Measurements from ENCODE around the gene SUMO2.
A peak's percentile ranks its signal among the peaks of the same experiment; 100 is the strongest.

SUMO2 gene

GRCh38 chr17:75151930-75152329 is 30.8 kb downstream of the SUMO2 start:
- ATAC-seq, result no peak

DNA sequence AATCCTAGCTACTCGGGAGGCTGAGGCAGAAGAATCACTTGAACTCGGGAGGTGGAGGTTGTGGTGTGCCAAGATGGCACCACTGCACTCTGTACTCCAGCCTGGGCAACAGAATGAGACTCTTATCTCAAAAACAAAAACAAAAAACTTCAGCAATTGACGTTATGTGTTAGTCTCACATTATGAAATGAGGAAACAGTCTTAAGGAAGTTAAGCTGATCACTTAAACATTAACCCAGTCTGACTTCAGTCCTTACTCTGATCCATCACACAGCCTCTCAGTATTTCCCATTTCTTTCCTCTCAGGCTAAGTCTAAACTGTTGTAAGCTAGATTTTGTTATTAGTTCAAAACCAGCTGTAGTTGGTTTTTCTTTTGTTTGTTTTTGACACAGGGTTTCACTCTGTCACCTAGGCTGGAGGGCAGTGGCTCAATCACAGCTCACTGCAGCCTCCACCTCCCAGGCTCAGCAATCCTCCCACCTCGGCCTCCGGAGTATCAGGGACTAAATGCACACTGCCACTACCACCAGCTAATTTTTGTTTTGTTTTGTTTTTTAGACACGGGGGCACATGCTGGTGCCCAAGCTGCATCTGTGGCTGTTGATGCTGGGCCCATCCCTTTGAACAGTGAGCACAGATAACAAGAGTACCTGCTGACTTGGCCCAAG is 34.7 kb downstream of the SUMO2 start:
- no peak for ATAC-seq
- TF ChIP-seq BACH2 (CRISPR knock-in tag; IDR thresholded peaks at IDR 0.05; ENCODE audit: borderline replicate concordance) (no peak), TCF4 (CRISPR knock-in tag; IDR thresholded peaks at IDR 0.05; ENCODE audit: borderline replicate concordance) (no peak), GLIS3 (CRISPR knock-in tag; IDR thresholded peaks at IDR 0.05) (no peak), CREB5 (CRISPR knock-in tag; IDR thresholded peaks at IDR 0.05; ENCODE audit: low read depth) (no peak), SNAI2 (CRISPR knock-in tag; IDR thresholded peaks at IDR 0.05) (no peak), ZFP30 (CRISPR knock-in tag; IDR thresholded peaks at IDR 0.05) (no peak), CSDC2 (CRISPR knock-in tag; IDR thresholded peaks at IDR 0.05) (no peak), ESRRG (CRISPR knock-in tag; IDR thresholded peaks at IDR 0.05) (no peak), POU6F1 (CRISPR knock-in tag; IDR thresholded peaks at IDR 0.05; ENCODE audit: borderline replicate concordance, low read depth) (no peak), ISL1 (CRISPR knock-in tag; IDR thresholded peaks at IDR 0.05) (no peak), ZNF565 (CRISPR knock-in tag; conservative IDR thresholded peaks at IDR 0.05; ENCODE audit: low read depth) (no peak), PPARA (CRISPR knock-in tag; IDR thresholded peaks at IDR 0.05; ENCODE audit: borderline replicate concordance) (no peak), TSHZ2 (CRISPR knock-in tag; IDR thresholded peaks at IDR 0.05) (no peak), TOX (CRISPR knock-in tag; IDR thresholded peaks at IDR 0.05; ENCODE audit: borderline replicate concordance) (no peak), ARNTL (CRISPR knock-in tag; IDR thresholded peaks at IDR 0.05; ENCODE audit: borderline replicate concordance, low read depth) (no peak)

More at GRCh38 chr17:75151930-75152329, 30.8 kb downstream of the SUMO2 start:
- TF ChIP-seq RARB (CRISPR knock-in tag; IDR thresholded peaks at IDR 0.05), result no peak
- 0 out of 2 replicates have a peak, but pooled peaks have one; percentile 15 for TF ChIP-seq ZNF70 (CRISPR knock-in tag; IDR thresholded peaks at IDR 0.05)
- TF ChIP-seq PPARA (CRISPR knock-in tag; IDR thresholded peaks at IDR 0.05; ENCODE audit: borderline replicate concordance), result 0 out of 2 replicates have a peak, but pooled peaks have one; percentile 45
- TF ChIP-seq ZNF8 (CRISPR knock-in tag; IDR thresholded peaks at IDR 0.05), result no peak

DNA sequence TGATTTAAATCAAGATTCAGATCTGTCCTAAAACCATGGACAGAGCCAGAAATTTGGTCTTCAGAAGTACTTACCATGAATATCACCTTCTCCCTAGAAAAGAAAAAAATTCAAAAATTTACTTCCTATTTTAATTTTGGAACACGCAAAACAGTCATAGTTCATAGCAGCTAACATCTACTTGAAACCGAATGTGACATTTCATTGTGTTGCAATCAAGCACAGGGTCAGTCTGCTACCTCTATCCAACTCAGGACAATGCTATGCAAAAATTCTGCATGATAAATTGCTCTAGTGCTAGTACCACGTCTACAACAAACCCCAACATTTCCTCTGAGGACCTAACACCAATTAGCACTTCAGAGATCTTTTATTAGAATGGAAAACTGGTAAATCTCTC is 36.2 kb downstream of the SUMO2 start:
- no peak for TF ChIP-seq GLIS3 (CRISPR knock-in tag; IDR thresholded peaks at IDR 0.05)
- TF ChIP-seq ZNF565 (CRISPR knock-in tag; conservative IDR thresholded peaks at IDR 0.05; ENCODE audit: low read depth), result no peak
- TF ChIP-seq PPARA (CRISPR knock-in tag; IDR thresholded peaks at IDR 0.05; ENCODE audit: borderline replicate concordance), result no peak
- TF ChIP-seq CSRNP3 (CRISPR knock-in tag; IDR thresholded peaks at IDR 0.05), result no peak
- TF ChIP-seq CREB5 (CRISPR knock-in tag; IDR thresholded peaks at IDR 0.05; ENCODE audit: low read depth), result no peak
- TF ChIP-seq RARB (CRISPR knock-in tag; IDR thresholded peaks at IDR 0.05), result no peak
- TF ChIP-seq ZFP3 (CRISPR knock-in tag; IDR thresholded peaks at IDR 0.05), result no peak
- no peak for TF ChIP-seq ZC3H10 (CRISPR knock-in tag; IDR thresholded peaks at IDR 0.05)
- TF ChIP-seq ZFP30 (CRISPR knock-in tag; IDR thresholded peaks at IDR 0.05), result no peak
- no peak for TF ChIP-seq PATZ1 (CRISPR knock-in tag; IDR thresholded peaks at IDR 0.05; ENCODE audit: borderline replicate concordance)
- TF ChIP-seq ZNF8 (CRISPR knock-in tag; IDR thresholded peaks at IDR 0.05), result no peak
- TF ChIP-seq OSR1 (CRISPR knock-in tag; IDR thresholded peaks at IDR 0.05), result no peak
- no peak for TF ChIP-seq ZNF70 (CRISPR knock-in tag; IDR thresholded peaks at IDR 0.05)
- no peak for ATAC-seq

All from SK-N-SH treated with all-trans-retinoic acid at 6 μM for 48 hours (cell line).